ENCODE data around the gene ABCC10.
"Not testable (repeated sequence)": the region's sequence is repeated elsewhere in the genome, so short reads cannot be mapped to it uniquely, and the experiment has no call there.

ABCC10 gene

DNA sequence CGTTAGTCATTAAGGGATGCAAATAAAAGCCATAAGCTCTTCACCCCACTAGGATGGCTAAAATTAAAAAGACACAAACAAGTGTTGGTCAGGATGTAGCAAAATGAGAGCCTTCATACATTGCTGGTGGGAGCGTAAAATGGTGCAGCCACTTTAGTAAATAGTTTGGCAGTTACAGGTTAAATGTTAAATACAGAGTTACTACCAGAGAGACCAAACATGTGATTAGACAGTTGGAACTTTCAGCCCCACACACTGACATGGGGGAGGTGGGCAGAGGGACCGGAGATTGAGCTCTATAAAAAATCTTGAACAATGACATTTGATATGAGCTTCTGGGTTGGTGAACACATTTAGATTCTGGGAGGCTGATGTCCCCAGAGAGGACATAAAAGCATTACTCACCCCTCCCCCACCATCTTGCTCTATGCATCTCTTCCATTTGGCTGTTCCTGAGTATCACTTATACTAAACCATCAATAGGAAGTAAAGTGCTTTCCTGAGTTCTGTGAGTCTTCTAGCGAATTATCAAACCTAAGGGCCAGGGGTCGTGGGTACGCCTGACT is 37.5 kb upstream of the ABCC10 start:
- ChIA-PET POLR2A (ENCODE audit: low non-redundant PET) (no interaction called here), CTCF (interaction anchor here (1.1 kb wide), 1 partner anchor 13 kb away, joined by 3 read pairs; no protein-coding TSS in a partner anchor)
- DNase-seq (ENCODE audit: low spot score) = no peak

DNA sequence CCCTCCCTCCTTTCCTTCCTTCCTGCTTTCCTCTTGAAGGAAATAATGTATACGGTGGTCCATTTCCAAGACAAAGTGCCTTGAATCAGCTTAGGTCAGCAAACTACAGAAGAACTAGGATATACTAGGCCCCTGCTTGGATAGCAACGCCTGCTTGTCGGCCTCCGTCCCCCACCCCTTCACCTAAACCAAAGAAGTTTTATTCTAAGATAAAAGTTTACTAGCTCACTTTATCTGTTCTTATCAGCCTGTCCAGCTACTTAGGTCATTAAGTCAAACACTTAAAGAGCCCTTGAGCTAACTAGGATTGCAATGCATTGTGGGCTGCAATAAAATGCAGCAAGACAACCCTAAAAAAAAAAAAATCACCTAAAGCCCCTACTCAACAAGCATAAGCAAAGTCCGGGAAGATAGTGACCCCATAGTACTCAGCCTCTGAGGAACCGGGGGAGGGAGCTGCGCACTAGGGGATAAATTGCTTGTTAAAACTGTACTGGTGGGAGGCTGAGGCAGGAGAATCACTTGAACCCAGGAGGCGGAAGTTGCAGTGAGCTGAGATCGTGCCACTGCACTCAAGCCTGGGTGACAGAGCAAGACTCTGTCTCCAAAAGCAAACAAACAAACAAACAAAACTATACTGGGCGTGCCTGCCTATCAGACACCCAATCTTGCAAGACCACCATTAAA is 36.4 kb upstream of the ABCC10 start:
- CTCF ChIA-PET; H3K27ac ChIP-seq; POLR2A ChIA-PET (ENCODE audit: low non-redundant PET); DNase-seq (ENCODE audit: low spot score): not testable (repeated sequence)

More for the DNA sequence above, 37.5 kb upstream of the ABCC10 start:
- TF ChIP-seq, protein P1, sequence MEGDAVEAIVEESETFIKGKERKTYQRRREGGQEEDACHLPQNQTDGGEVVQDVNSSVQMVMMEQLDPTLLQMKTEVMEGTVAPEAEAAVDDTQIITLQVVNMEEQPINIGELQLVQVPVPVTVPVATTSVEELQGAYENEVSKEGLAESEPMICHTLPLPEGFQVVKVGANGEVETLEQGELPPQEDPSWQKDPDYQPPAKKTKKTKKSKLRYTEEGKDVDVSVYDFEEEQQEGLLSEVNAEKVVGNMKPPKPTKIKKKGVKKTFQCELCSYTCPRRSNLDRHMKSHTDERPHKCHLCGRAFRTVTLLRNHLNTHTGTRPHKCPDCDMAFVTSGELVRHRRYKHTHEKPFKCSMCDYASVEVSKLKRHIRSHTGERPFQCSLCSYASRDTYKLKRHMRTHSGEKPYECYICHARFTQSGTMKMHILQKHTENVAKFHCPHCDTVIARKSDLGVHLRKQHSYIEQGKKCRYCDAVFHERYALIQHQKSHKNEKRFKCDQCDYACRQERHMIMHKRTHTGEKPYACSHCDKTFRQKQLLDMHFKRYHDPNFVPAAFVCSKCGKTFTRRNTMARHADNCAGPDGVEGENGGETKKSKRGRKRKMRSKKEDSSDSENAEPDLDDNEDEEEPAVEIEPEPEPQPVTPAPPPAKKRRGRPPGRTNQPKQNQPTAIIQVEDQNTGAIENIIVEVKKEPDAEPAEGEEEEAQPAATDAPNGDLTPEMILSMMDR (conservative IDR thresholded peaks at IDR 0.05; ENCODE audit: low read depth) = no peak
- no peak overlapping the region for H3K27ac ChIP-seq

DNA sequence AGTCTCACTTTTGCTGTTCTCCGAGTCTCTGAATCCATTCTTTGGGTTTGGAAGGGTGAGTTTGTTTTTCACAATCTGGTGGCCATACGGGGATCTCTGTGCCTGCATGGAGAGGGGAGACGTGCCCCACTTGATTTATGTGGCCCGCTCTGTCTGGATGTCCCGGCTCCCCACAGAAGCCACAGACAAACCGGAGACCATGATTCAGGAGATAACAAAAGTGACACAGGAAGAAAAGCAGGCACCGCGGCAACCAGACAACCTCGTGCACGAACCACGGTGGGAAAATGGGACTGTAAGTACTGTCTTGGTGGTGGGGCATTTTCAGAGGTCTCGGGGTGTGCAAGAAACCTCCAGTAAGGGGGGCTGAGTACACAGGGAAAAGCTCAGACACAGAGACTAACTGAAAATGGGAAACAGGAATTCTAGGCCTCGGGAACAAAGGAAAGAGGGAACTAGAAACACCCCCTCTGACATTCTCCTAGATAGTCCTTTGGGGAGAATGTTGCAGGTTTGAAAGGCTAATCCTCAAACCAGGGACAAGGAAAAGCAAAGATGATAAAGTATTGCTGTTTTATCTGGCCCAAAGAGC is 35.8 kb upstream of the ABCC10 start:
- no peak for DNase-seq (ENCODE audit: low spot score)
- TF ChIP-seq, protein P1 (conservative IDR thresholded peaks at IDR 0.05; ENCODE audit: low read depth) = no peak
- H3K27ac ChIP-seq = no peak overlapping the region
- POLR2A ChIA-PET (ENCODE audit: low non-redundant PET) = no interaction called here
- CTCF ChIA-PET = no interaction called here

DNA sequence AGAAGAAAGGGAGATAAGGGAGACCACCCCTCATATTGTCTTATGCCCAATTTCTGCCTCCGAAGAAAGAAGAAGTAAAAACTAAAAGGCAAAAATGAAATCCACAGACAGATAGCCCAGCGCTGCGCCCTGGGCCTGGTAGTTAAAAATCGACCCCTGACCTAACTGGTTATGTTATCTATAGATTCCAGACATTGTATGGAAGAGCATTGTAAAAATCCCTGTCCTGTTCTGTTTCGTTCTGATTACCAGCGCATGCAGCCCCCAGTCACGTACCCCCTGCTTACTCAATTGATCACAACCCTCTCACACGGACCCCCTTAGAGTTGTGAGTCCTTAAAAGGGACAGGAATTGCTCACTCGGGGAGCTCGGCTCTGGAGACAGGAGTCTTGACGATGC is 34.2 kb upstream of the ABCC10 start:
- DNase-seq (ENCODE audit: low spot score); H3K27ac ChIP-seq; POLR2A ChIA-PET (ENCODE audit: low non-redundant PET): not testable (repeated sequence)
- CTCF ChIA-PET = interaction anchor here (0.6 kb wide), 1 partner anchor 93 kb away, joined by 3 read pairs; no protein-coding TSS in a partner anchor

DNA sequence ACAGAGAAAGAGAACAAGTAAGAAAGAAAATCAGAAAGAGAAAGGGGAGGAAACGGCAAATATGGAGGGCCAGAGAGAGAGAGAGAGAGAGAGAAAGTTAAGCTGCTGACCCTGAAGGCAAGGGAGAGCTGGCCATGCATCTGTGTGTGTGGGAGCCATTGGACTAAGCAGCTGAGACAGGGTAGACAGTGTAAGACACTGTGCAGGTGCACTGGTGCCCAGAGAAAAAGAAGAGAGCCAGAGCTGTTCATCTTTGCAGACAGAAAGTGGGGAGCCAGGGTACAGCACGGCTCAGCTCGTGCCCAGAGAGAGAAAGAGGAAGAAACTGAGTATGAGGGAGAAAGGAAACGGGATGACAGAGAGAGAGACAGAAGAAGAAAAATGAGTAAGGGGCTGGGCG is 33.7 kb upstream of the ABCC10 start:
- TF ChIP-seq, protein P1 (conservative IDR thresholded peaks at IDR 0.05; ENCODE audit: low read depth) = no peak

DNA sequence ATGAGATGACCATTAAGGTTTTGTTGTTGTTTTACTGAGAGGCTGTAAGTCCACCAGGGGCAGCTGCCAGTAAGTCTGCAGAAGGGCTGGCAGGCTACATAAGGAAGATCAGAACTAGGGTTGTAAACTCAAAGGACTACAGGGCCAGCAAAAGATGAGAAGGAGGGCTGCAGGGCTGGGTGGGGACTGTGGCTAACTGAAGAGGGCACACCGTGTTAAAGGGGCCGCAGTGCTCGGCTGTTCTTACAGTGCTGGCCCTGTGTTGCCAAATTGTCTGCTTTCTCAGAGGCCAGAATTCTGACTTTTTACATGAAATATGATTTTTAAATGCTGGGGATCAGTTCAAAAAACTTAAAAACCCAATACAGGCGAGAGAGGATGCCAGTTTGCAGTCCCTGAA is 32.4 kb upstream of the ABCC10 start:
- H3K27ac ChIP-seq = no peak overlapping the region
- POLR2A ChIA-PET (ENCODE audit: low non-redundant PET) = interaction anchor here (0.6 kb wide), 1 partner anchor 444 kb away, joined by 5 read pairs; no protein-coding TSS in a partner anchor
- no peak for DNase-seq (ENCODE audit: low spot score)
- CTCF ChIA-PET = interaction anchor here (0.6 kb wide), 1 partner anchor 30 kb away, joined by 3 read pairs; no protein-coding TSS in a partner anchor
- TF ChIP-seq, protein P1 (conservative IDR thresholded peaks at IDR 0.05; ENCODE audit: low read depth) = no peak

More for the DNA sequence above, 33.7 kb upstream of the ABCC10 start:
- DNase-seq (ENCODE audit: low spot score) = no peak
- H3K27ac ChIP-seq = no peak overlapping the region
- ChIA-PET CTCF (interaction anchor here (0.6 kb wide), 1 partner anchor 41 kb away, joined by 3 read pairs; no protein-coding TSS in a partner anchor), POLR2A (ENCODE audit: low non-redundant PET) (interaction anchor here (0.6 kb wide), 1 partner anchor 461 kb away, joined by 5 read pairs; no protein-coding TSS in a partner anchor)

DNA sequence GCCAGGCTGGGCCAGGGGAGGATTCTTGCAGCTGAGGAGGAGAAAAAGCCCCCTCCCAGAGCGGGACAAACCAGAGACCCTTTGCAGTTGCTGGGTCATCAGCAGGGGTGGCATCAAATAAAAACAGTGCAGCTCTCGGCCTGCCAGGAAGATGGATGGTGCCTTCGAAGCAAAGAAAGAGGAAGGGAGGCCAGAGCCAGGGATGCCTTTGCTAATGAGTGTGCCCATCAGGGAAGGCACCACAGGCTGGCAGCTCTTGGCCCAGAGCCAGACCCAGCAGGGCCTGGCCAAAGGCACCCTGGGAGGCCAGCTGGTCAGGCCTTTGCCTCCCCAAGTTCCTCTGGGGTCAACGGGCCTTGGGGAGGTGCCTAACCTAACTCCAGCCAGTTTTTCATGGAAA is 31.6 kb upstream of the ABCC10 start:
- H3K27ac ChIP-seq = no peak overlapping the region
- ChIA-PET POLR2A (ENCODE audit: low non-redundant PET) (no interaction called here), CTCF (interaction anchor here (0.6 kb wide), 1 partner anchor 12 kb away, joined by 3 read pairs; no protein-coding TSS in a partner anchor)
- no peak for DNase-seq (ENCODE audit: low spot score)
- TF ChIP-seq, protein P1 (conservative IDR thresholded peaks at IDR 0.05; ENCODE audit: low read depth) = no peak
